Endothelial cell of hepatic sinusoid (primary cell): ENCODE measurements around the gene RIT1.

Experiments used
- in situ Hi-C: cut with HindIII; loops from 2 replicates; pipeline ENCODE4 v1.10.0; 2017; ENCODE audit warnings: low sequenced_read_pairs

Gene RIT1

GRCh38 chr1:155859881-155860871 is 51.0 kb downstream of the RIT1 start:
- in situ Hi-C loops, result loop anchor here (5.0 kb wide), 2 partner anchors 37 to 58 kb away; no protein-coding TSS in a partner anchor

- in situ Hi-C loops, result no loop called here
These were observed 51.8 kb downstream of the RIT1 start, which contains the start of gene SYT11 for GRCh38 chr1:155859234-155859829. SYT11 (plus strand) TSS chr1:155859567; CDS start chr1:155859762, 195 bp downstream.

GRCh38 chr1:155858800-155859233 is 52.3 kb downstream of the RIT1 start:
- in situ Hi-C loops, result no loop called here

DNA sequence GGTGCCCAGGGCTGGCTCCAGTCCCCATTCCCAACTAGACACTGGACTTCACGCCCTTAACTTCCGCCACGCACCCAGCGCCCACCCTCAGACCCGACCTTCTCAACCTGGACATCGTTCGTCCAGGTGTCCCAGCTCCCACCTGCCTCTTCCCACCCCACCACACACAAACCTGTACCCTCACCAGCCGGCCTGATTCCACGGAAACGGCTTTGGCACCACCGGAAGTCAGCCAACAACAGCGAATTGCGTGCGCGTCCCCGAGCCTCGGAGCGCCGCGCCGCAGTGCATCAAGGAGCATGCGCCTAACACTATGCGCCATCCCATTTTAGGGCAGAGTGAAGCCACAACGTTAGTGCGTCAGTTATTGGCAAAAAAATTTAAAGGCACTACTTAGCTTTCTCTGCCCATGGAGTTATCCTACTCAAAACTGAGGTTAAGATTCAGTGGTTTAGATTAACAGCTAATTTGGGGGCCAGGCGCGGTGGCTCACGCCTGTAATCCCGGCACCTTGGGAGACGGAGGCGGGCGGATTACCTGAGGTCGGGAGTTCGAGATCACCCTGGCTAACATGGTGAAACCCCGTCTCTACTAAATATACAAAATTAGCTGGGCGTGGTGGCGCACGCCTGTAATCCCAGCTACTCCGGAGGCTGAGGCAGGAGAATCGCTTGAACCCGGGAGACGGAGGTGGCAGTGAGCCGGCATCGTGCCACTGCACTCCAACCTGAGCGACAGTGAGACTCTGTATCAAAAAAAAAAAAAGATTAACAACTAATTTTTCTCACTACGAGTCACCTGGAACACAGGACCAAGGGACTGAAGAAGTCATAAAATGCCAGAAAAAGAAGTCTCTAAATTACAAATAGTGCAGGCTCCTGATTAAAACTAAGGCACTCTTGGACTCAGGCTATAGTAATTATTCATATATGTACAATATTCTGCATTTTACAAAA is 53.9 kb downstream of the RIT1 start, which contains the start of gene GON4L:
Gene GON4L (minus strand): TSS at position 240 of the 956 bp plus-strand sequence. CDS start 3,434 bp downstream, outside the sequence.
- in situ Hi-C loops, result no loop called here

GRCh38 chr1:155856257-155856974 is 54.7 kb downstream of the RIT1 start:
- in situ Hi-C loops, result no loop called here

GRCh38 chr1:155850345-155850744 is 60.8 kb downstream of the RIT1 start:
- in situ Hi-C loops, result no loop called here

DNA sequence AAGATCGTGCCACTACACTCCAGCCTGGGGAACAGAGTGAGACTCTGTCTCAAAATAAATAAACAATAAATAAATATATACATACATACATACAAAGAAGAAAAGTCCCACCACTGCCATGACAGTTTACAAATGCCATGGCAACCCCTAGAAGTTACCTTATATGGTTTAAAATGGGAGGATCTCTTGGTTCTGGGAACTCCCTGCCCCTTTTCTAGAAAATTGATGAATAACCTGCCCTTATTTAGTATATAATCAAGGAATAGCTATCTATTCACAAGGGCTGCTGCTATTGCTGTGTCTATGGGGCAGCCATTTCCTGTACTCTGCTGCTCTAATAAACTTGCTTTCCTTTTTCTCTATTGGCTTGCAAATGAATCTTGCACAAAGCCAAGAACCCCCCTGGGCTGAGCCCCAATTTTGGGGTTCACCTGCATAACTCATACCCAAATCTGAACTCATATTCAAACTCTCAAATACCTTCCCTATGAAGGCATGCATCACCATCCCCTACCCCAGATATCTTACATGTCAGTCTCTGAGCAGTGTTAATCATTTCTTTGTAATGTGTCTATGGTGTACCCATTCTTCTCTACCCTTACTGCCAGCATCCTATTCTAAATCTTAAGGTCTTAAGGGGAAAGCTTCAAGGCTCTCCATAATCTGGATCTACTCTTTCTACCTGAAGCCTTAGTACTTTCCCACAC is 63.2 kb downstream of the RIT1 start:
- in situ Hi-C loops, result loop anchor here (10.0 kb wide), 1 partner anchor 83 kb away; no protein-coding TSS in a partner anchor
